HG02571 (cell line): ENCODE measurements around the gene PHLDA1.

Source experiments
- ATAC-seq: cut with Tn5 transposase; IDR thresholded peaks from one replicate; pipeline ENCODE4 v1.9.1; 2021; ENCODE audit warnings: mild to moderate bottlenecking, moderate library complexity; ENCODE audit not compliant: unreplicated experiment

The PHLDA1 gene

GRCh38 chr12:76020281-76020680 is 11.3 kb downstream of the PHLDA1 start:
- ATAC-seq: no peak

GRCh38 chr12:76018672-76019071 is 12.9 kb downstream of the PHLDA1 start:
- ATAC-seq: no peak

- no peak for ATAC-seq
These were observed 13.5 kb downstream of the PHLDA1 start for GRCh38 chr12:76018111-76018510.

GRCh38 chr12:76014007-76014406 is 17.6 kb downstream of the PHLDA1 start:
- no peak for ATAC-seq

GRCh38 chr12:76013603-76014002 is 18.0 kb downstream of the PHLDA1 start:
- no peak for ATAC-seq

- ATAC-seq: no peak
These were observed 18.9 kb downstream of the PHLDA1 start for GRCh38 chr12:76012644-76013043.

GRCh38 chr12:76010732-76011458 is 20.7 kb downstream of the PHLDA1 start:
- no peak for ATAC-seq

GRCh38 chr12:76008428-76008827 is 23.1 kb downstream of the PHLDA1 start:
- no peak for ATAC-seq

GRCh38 chr12:76007640-76008039 is 23.9 kb downstream of the PHLDA1 start:
- ATAC-seq: no peak

- ATAC-seq: no peak
These were observed 25.3 kb downstream of the PHLDA1 start for GRCh38 chr12:76006028-76006925.

GRCh38 chr12:76003355-76003638 is 28.3 kb downstream of the PHLDA1 start:
- no peak for ATAC-seq

GRCh38 chr12:76002598-76003354 is 28.8 kb downstream of the PHLDA1 start:
- ATAC-seq: no peak

GRCh38 chr12:75998292-75999063 is 33.1 kb downstream of the PHLDA1 start:
- no peak for ATAC-seq

GRCh38 chr12:75997658-75998057 is 33.9 kb downstream of the PHLDA1 start:
- ATAC-seq: no peak

- no peak for ATAC-seq
These were observed 34.6 kb downstream of the PHLDA1 start for GRCh38 chr12:75996861-75997447.

- ATAC-seq: no peak
These were observed 35.9 kb downstream of the PHLDA1 start for GRCh38 chr12:75995691-75996090.

- ATAC-seq: no peak
These were observed 37.4 kb downstream of the PHLDA1 start for GRCh38 chr12:75994069-75994740.

GRCh38 chr12:75991753-75992152 is 39.8 kb downstream of the PHLDA1 start:
- no peak for ATAC-seq

GRCh38 chr12:75990189-75990912 is 41.2 kb downstream of the PHLDA1 start:
- ATAC-seq: no peak
